Panc1 (cell line): ENCODE measurements around the gene CRB3. TPM values are rescaled to one million over a fixed set of nuclear protein-coding genes. Genes with fewer than 3 reads are reported as not detected.

Experiments used
- ATAC-seq: fragments of 200-7000 bp; cut with Tn5 transposase; 2 replicates; pipeline ENCODE4 v1.9.1; 2020; ENCODE audit warnings: mild to moderate bottlenecking, moderate library complexity
- BruUV-seq: library from RNA; stranded (reverse); fragments of 400-500 nt; replicated peaks from 2 replicates; lab custom pipeline; 2021; lab: Mats Ljungman, UMichigan
- CTCF ChIA-PET: fragments of 300-600 bp; sonication (Branson Sonifier 250); formaldehyde crosslinking; loops from one replicate; lab custom pipeline; 2022; ENCODE audit warnings: antibody characterized with exemption; lab: Charles Lee
- POLR2A ChIA-PET: fragments of 300-600 bp; sonication (Branson Sonifier 250); formaldehyde crosslinking; loops from one replicate; lab custom pipeline; 2022; ENCODE audit warnings: antibody characterized with exemption; lab: Charles Lee
- DNase-seq: peaks from one replicate; pipeline ENCODE4 v3.0.0-alpha.2; 2010; ENCODE audit warnings: low read depth, low spot score
- H3K27ac ChIP-seq: 2 replicates; pipeline ENCODE4 v1.5.1; 2011; ENCODE audit warnings: mild to moderate bottlenecking, low read length, inconsistent platforms
- H3K27me3 ChIP-seq: fragments of 200-500 bp; sonication (Bioruptor generic); 2 replicates; pipeline ENCODE4 v1.6.0; 2014; ENCODE audit warnings: low read length, inconsistent platforms; ENCODE audit not compliant: control insufficient read depth, insufficient read depth
- H3K36me3 ChIP-seq: fragments of 200-500 bp; sonication (Bioruptor generic); 2 replicates; pipeline ENCODE4 v1.5.1; 2014; ENCODE audit warnings: inconsistent platforms, mild to moderate bottlenecking, low read length, moderate library complexity; ENCODE audit not compliant: control insufficient read depth, insufficient read depth
- H3K4me1 ChIP-seq: 2 replicates; pipeline ENCODE4 v1.5.1; 2011; ENCODE audit warnings: inconsistent platforms, mild to moderate bottlenecking, low read length, moderate library complexity; ENCODE audit not compliant: control insufficient read depth, insufficient read depth
- H3K4me3 ChIP-seq, 2 experiments: 2 replicates each; pipeline ENCODE4 v1.5.1; 2011 to 2012; ENCODE audit warnings: low read depth in 2 of 2, low read length in 2 of 2, mild to moderate bottlenecking in 2 of 2, inconsistent platforms in 1 of 2, moderate library complexity in 1 of 2
- H3K9me3 ChIP-seq: fragments of 200-500 bp; sonication (Bioruptor generic); 2 replicates; pipeline ENCODE4 v1.5.1; 2014; ENCODE audit warnings: low read depth, mild to moderate bottlenecking, inconsistent platforms, low read length, moderate library complexity; ENCODE audit not compliant: control insufficient read depth, insufficient read depth
- POLR2AphosphoS5 ChIP-seq: IDR thresholded peaks from 2 replicates; pipeline ENCODE4 v1.6.1; 2012; ENCODE audit warnings: mild to moderate bottlenecking, low read depth, low read length, moderate library complexity
- SIN3A ChIP-seq: IDR thresholded peaks from 2 replicates; pipeline ENCODE4 v1.6.1; 2012; ENCODE audit warnings: low read depth, mild to moderate bottlenecking, low read length, moderate library complexity, borderline replicate concordance; ENCODE audit not compliant: insufficient read depth
- TCF7L2 ChIP-seq: IDR thresholded peaks from 2 replicates; pipeline ENCODE4 v1.6.1; 2011; ENCODE audit warnings: mild to moderate bottlenecking, low read depth, low read length, inconsistent platforms
- in situ Hi-C: cut with HindIII; loops from 2 replicates; pipeline ENCODE4 v1.10.0; 2016; ENCODE audit warnings: low sequenced_read_pairs, low pct_unique_long_range_greater_than_20kb
- intact Hi-C: fragments of 100-400 bp; cut with micrococcal nuclease; formaldehyde crosslinking; loops from one replicate; pipeline ENCODE4 v1.10.0; 2022; ENCODE audit not compliant: unreplicated experiment
- total RNA-seq: library from RNA; stranded (reverse); gene quantifications from one replicate; pipeline ENCODE4 v1.2.1, GENCODE V29; 2021; ENCODE audit not compliant: unreplicated experiment
- TF ChIP-seq, protein P1 (sequence below), 2 experiments: IDR thresholded peaks; 2 replicates each; pipeline ENCODE4 v1.6.1; 2011 to 2012; ENCODE audit warnings: low read depth in 2 of 2, control low read depth in 1 of 2, low read length in 1 of 2, mild to moderate bottlenecking in 1 of 2, moderate library complexity in 1 of 2; ENCODE audit not compliant: insufficient read depth in 1 of 2
- TF ChIP-seq, protein P2 (sequence below): fragments of 450-650 bp; IDR thresholded peaks from 2 replicates; pipeline ENCODE4 v1.5.1; 2017; ENCODE audit warnings: mild to moderate bottlenecking

Gene CRB3
- total RNA-seq, 1 experiment from 2014 or later = 0.21 TPM

DNA sequence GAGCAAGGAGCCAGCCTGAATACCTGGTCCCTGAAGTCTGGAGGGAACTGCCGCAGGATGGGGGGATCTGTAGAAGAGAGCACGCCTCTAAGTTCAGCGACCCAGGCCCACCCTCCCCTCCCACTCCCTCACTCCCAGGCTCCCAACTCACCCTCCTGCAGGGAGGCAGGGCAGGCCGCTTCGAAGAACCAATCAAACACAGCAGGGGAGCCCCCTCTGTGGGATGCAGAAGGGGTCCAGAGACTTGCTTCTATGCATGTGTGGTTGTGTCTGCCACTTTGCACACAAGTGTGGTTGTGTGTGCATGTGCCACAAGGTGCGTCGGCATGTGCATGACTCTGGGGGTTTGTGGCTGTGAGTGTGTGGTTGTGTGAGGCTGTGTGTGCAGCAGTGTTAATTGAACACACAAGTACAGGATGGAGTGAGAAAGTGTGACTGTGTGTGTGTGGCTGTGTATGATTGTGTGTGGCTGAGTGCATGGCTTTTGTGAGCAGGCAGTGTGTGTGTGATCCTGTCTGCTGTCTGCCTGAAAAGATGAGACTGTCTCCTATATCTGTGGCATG is 15.8 kb downstream of the CRB3 start:
- in situ Hi-C loops = no loop called here
- no peaks in the 10 kb centered on the region for H3K4me1 ChIP-seq
- no TSS peak for BruUV-seq
- ATAC-seq (no peak), DNase-seq (no peak)
- ChIA-PET POLR2A (no interaction called here), CTCF (no interaction called here)
- H3K4me3 ChIP-seq = no peak overlapping the region
- H3K27me3 ChIP-seq = no peaks in the 10 kb centered on the region
- no peaks in the 10 kb centered on the region for H3K36me3 ChIP-seq
- no peak overlapping the region for H3K27ac ChIP-seq
- no peaks in the 10 kb centered on the region for H3K9me3 ChIP-seq
- no peak for TF ChIP-seq SIN3A
- TF ChIP-seq TCF7L2 = no peak
- TF ChIP-seq, protein P1, sequence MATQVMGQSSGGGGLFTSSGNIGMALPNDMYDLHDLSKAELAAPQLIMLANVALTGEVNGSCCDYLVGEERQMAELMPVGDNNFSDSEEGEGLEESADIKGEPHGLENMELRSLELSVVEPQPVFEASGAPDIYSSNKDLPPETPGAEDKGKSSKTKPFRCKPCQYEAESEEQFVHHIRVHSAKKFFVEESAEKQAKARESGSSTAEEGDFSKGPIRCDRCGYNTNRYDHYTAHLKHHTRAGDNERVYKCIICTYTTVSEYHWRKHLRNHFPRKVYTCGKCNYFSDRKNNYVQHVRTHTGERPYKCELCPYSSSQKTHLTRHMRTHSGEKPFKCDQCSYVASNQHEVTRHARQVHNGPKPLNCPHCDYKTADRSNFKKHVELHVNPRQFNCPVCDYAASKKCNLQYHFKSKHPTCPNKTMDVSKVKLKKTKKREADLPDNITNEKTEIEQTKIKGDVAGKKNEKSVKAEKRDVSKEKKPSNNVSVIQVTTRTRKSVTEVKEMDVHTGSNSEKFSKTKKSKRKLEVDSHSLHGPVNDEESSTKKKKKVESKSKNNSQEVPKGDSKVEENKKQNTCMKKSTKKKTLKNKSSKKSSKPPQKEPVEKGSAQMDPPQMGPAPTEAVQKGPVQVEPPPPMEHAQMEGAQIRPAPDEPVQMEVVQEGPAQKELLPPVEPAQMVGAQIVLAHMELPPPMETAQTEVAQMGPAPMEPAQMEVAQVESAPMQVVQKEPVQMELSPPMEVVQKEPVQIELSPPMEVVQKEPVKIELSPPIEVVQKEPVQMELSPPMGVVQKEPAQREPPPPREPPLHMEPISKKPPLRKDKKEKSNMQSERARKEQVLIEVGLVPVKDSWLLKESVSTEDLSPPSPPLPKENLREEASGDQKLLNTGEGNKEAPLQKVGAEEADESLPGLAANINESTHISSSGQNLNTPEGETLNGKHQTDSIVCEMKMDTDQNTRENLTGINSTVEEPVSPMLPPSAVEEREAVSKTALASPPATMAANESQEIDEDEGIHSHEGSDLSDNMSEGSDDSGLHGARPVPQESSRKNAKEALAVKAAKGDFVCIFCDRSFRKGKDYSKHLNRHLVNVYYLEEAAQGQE (IDR thresholded peaks at IDR 0.05; ENCODE audit: insufficient read depth in 1 of 2, low read depth in 2 of 2, low read length in 1 of 2) = no peak
- TF ChIP-seq, protein P2, sequence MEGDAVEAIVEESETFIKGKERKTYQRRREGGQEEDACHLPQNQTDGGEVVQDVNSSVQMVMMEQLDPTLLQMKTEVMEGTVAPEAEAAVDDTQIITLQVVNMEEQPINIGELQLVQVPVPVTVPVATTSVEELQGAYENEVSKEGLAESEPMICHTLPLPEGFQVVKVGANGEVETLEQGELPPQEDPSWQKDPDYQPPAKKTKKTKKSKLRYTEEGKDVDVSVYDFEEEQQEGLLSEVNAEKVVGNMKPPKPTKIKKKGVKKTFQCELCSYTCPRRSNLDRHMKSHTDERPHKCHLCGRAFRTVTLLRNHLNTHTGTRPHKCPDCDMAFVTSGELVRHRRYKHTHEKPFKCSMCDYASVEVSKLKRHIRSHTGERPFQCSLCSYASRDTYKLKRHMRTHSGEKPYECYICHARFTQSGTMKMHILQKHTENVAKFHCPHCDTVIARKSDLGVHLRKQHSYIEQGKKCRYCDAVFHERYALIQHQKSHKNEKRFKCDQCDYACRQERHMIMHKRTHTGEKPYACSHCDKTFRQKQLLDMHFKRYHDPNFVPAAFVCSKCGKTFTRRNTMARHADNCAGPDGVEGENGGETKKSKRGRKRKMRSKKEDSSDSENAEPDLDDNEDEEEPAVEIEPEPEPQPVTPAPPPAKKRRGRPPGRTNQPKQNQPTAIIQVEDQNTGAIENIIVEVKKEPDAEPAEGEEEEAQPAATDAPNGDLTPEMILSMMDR = no peak
- TF ChIP-seq POLR2AphosphoS5 = no peak
- intact Hi-C loops = no loop called here

DNA sequence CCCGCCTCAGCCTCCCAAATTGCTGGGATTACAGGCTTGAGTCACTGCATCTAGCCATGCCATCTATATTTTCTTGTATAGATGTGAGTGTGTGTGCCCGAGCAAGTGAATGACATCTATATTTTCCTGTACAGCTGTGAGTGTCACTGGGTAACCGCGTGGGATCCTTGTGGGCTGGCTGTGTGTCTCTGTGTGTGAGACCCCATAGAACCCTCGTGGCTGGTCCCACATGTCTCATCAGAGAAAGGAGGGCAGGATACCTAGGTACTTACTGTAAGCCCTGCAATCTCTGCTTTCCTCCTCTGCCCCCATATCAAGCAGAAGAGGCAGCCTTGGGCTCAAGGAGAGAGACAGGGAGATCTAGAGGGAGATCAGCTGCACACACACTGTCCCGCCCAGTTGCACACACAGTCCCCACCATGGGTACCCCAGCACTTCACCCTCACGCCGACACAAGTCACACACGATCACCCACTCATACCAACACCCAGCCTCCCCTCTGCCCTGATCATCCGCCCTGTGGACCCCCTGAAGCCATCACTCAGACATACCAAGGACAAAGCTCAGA is 16.9 kb downstream of the CRB3 start:
- H3K27me3 ChIP-seq = no peaks in the 10 kb centered on the region
- DNase-seq (no peak), ATAC-seq (no peak)
- H3K4me3 ChIP-seq = no peak overlapping the region
- TF ChIP-seq, protein P1 (IDR thresholded peaks at IDR 0.05; ENCODE audit: insufficient read depth in 1 of 2, low read depth in 2 of 2, low read length in 1 of 2) = no peak
- TF ChIP-seq TCF7L2 (no peak), SIN3A (no peak), POLR2AphosphoS5 (no peak)
- TF ChIP-seq, protein P2 = no peak
- no peaks in the 10 kb centered on the region for H3K36me3 ChIP-seq
- POLR2A ChIA-PET = no interaction called here
- no peaks in the 10 kb centered on the region for H3K9me3 ChIP-seq
- CTCF ChIA-PET = no interaction called here
- no peaks in the 10 kb centered on the region for H3K4me1 ChIP-seq
- BruUV-seq = no TSS peak
- no peak overlapping the region for H3K27ac ChIP-seq
- in situ Hi-C loops (no loop called here), intact Hi-C loops (no loop called here)
